Skeletal muscle cell (primary cell): ENCODE measurements around the gene ANKS1A.
A peak's percentile ranks its signal among the peaks of the same experiment; 100 is the strongest.
"Not testable (repeated sequence)": the region's sequence is repeated elsewhere in the genome, so short reads cannot be mapped to it uniquely, and the experiment has no call there.

Experiments
- DNase-seq: peaks from one replicate; pipeline ENCODE4 v3.0.0-alpha.2; 2010; ENCODE audit warnings: low read depth
- H3K4me3 ChIP-seq: 2 replicates; pipeline ENCODE4 v1.5.1; 2011; ENCODE audit warnings: low read depth, mild to moderate bottlenecking, control low read depth, low read length, moderate library complexity

Gene ANKS1A

GRCh38 chr6:34912715-34913464 lies 23.8 kb downstream of the ANKS1A start:
- DNase-seq = peak; percentile 50
- H3K4me3 ChIP-seq = no peak overlapping the region

GRCh38 chr6:34914358-34914757 lies 25.3 kb downstream of the ANKS1A start:
- no peak for DNase-seq
- no peak overlapping the region for H3K4me3 ChIP-seq

GRCh38 chr6:34916348-34916967 lies 27.4 kb downstream of the ANKS1A start:
- no peak for DNase-seq
- no peak overlapping the region for H3K4me3 ChIP-seq

- DNase-seq = no peak
- H3K4me3 ChIP-seq = no peak overlapping the region
These were observed 28.7 kb downstream of the ANKS1A start for GRCh38 chr6:34917626-34918285.

GRCh38 chr6:34919651-34920050 lies 30.6 kb downstream of the ANKS1A start:
- DNase-seq = peak; percentile 14
- H3K4me3 ChIP-seq = no peak overlapping the region

- no peak for DNase-seq
- H3K4me3 ChIP-seq = no peak overlapping the region
These were observed 31.0 kb downstream of the ANKS1A start for GRCh38 chr6:34920097-34920496.

GRCh38 chr6:34922177-34922663 lies 33.2 kb downstream of the ANKS1A start:
- peak; percentile 36 for DNase-seq

GRCh38 chr6:34924831-34925625 lies 36.0 kb downstream of the ANKS1A start:
- DNase-seq = no peak
- H3K4me3 ChIP-seq = no peak overlapping the region

More at GRCh38 chr6:34922177-34922663, 33.2 kb downstream of the ANKS1A start:
- H3K4me3 ChIP-seq = no peak overlapping the region

- H3K4me3 ChIP-seq = no peak overlapping the region
- DNase-seq = no peak
These were observed 37.6 kb downstream of the ANKS1A start for GRCh38 chr6:34926655-34927054.

- no peak for DNase-seq
- H3K4me3 ChIP-seq = no peak overlapping the region
These were observed 39.2 kb downstream of the ANKS1A start for GRCh38 chr6:34928220-34928619.

GRCh38 chr6:34928695-34929094 lies 39.6 kb downstream of the ANKS1A start:
- DNase-seq = no peak

GRCh38 chr6:34929241-34929978 lies 40.4 kb downstream of the ANKS1A start:
- no peak overlapping the region for H3K4me3 ChIP-seq
- no peak for DNase-seq

More at GRCh38 chr6:34928695-34929094, 39.6 kb downstream of the ANKS1A start:
- no peak overlapping the region for H3K4me3 ChIP-seq

- no peak overlapping the region for H3K4me3 ChIP-seq
- DNase-seq = no peak
These were observed 41.2 kb downstream of the ANKS1A start for GRCh38 chr6:34930221-34930620.

- H3K4me3 ChIP-seq, DNase-seq: not testable (repeated sequence)
These were observed 43.1 kb downstream of the ANKS1A start for GRCh38 chr6:34932202-34932601.

- H3K4me3 ChIP-seq = no peak overlapping the region
- DNase-seq = peak; percentile 51
These were observed 45.5 kb downstream of the ANKS1A start for GRCh38 chr6:34934516-34934915.

- no peak for DNase-seq
- H3K4me3 ChIP-seq = no peak overlapping the region
These were observed 49.2 kb downstream of the ANKS1A start for GRCh38 chr6:34938268-34938667.

- H3K4me3 ChIP-seq = no peak overlapping the region
- DNase-seq = no peak
These were observed 51.0 kb downstream of the ANKS1A start for GRCh38 chr6:34940030-34940434.

GRCh38 chr6:34941421-34941820 lies 52.4 kb downstream of the ANKS1A start:
- H3K4me3 ChIP-seq = no peak overlapping the region
- no peak for DNase-seq

GRCh38 chr6:34945317-34945716 lies 56.3 kb downstream of the ANKS1A start:
- H3K4me3 ChIP-seq = no peak overlapping the region
- DNase-seq = no peak
